H1 (cell line): ENCODE data around the gene RBM34.

Source experiments
- BCL11A ChIP-seq, 2 experiments: IDR thresholded peaks; one replicate each; pipeline ENCODE4 v1.6.1; 2011; ENCODE audit warnings: low read depth in 2 of 2, low read length in 2 of 2, mild to moderate bottlenecking in 2 of 2
- JUND ChIP-seq: IDR thresholded peaks from 2 replicates; pipeline ENCODE4 v1.6.1; 2011; ENCODE audit warnings: mild to moderate bottlenecking, improper control_type of control experiment, low read length
- MAFK ChIP-seq: IDR thresholded peaks from 2 replicates; pipeline ENCODE4 v1.6.1; 2012; ENCODE audit warnings: low read depth, mild to moderate bottlenecking, improper control_type of control experiment, low read length
- POLR2A ChIP-seq, 2 experiments: IDR thresholded peaks; 1 replicate in 1 of 2; 2 replicates in 1 of 2; pipeline ENCODE4 v1.6.1; 2011; ENCODE audit warnings: low read depth in 2 of 2, low read length in 2 of 2, mild to moderate bottlenecking in 2 of 2; ENCODE audit errors: control extremely low read depth in 1 of 2
- TAF1 ChIP-seq: IDR thresholded peaks from 2 replicates; pipeline ENCODE4 v1.6.1; 2011; ENCODE audit warnings: mild to moderate bottlenecking, low read depth, low read length
- TF ChIP-seq, protein P1 (sequence below): IDR thresholded peaks from 2 replicates; pipeline ENCODE4 v1.6.1; 2012; ENCODE audit warnings: low read length, inconsistent platforms

- TF ChIP-seq MAFK: no peak
- TF ChIP-seq BCL11A (IDR thresholded peaks at IDR 0.05; ENCODE audit: low read depth in 2 of 2, low read length in 2 of 2): no peak
- no peak for TF ChIP-seq POLR2A (IDR thresholded peaks at IDR 0.05; ENCODE audit: control extremely low read depth in 1 of 2, low read depth in 2 of 2, low read length in 2 of 2)
- TF ChIP-seq, protein P1, sequence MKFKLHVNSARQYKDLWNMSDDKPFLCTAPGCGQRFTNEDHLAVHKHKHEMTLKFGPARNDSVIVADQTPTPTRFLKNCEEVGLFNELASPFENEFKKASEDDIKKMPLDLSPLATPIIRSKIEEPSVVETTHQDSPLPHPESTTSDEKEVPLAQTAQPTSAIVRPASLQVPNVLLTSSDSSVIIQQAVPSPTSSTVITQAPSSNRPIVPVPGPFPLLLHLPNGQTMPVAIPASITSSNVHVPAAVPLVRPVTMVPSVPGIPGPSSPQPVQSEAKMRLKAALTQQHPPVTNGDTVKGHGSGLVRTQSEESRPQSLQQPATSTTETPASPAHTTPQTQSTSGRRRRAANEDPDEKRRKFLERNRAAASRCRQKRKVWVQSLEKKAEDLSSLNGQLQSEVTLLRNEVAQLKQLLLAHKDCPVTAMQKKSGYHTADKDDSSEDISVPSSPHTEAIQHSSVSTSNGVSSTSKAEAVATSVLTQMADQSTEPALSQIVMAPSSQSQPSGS: no peak
- TF ChIP-seq JUND: no peak
- no peak for TF ChIP-seq TAF1
These were observed 11.2 kb downstream of the RBM34 start for GRCh38 chr1:235149824-235150223.
